PC-9 (cell line): Measurements from ENCODE around the gene TCEA2. TPM values are rescaled to one million over a fixed set of nuclear protein-coding genes. Genes with fewer than 3 reads are reported as not detected.
A peak's percentile ranks its signal among the peaks of the same experiment; 100 is the strongest.

ENCODE experiments used
- BruUV-seq: library from RNA; stranded (reverse); fragments of 400-500 nt; replicated peaks from 2 replicates; lab custom pipeline; 2021; lab: Mats Ljungman, UMichigan
- CTCF ChIA-PET: fragments of 300-600 bp; sonication (Branson Sonifier 250); formaldehyde crosslinking; loops from one replicate; lab custom pipeline; 2022; ENCODE audit warnings: antibody characterized with exemption; lab: Charles Lee
- POLR2A ChIA-PET: fragments of 300-600 bp; sonication (Branson Sonifier 250); formaldehyde crosslinking; loops from one replicate; lab custom pipeline; 2022; ENCODE audit warnings: antibody characterized with exemption; ENCODE audit not compliant: unreplicated experiment; lab: Charles Lee
- DNase-seq, 2 experiments: peaks; one replicate each; pipeline versions ENCODE4 v3.0.0 to v3.0.0-alpha.2; 2015 to 2022; ENCODE audit warnings: mixed read lengths in 1 of 2
- H2AFZ ChIP-seq: fragments of 200-600 bp; sonication (generic); 2 replicates; pipeline ENCODE4 v1.8.1; 2017; ENCODE audit warnings: antibody characterized with exemption
- H3F3A ChIP-seq: fragments of 200-600 bp; sonication (generic); 2 replicates; pipeline ENCODE4 v1.8.1; 2017; ENCODE audit warnings: antibody characterized with exemption, mild to moderate bottlenecking, low read depth; ENCODE audit not compliant: insufficient read depth
- H3K27ac ChIP-seq: fragments of 200-600 bp; sonication (generic); 2 replicates; pipeline ENCODE4 v1.6.1; 2016; ENCODE audit warnings: mixed run types
- H3K27me3 ChIP-seq: fragments of 200-600 bp; sonication (generic); 2 replicates; pipeline ENCODE4 v1.6.1; 2016; ENCODE audit warnings: low read depth, mixed run types; ENCODE audit not compliant: insufficient read depth
- H3K36me3 ChIP-seq: fragments of 200-600 bp; sonication (generic); 2 replicates; pipeline ENCODE4 v1.6.1; 2016; ENCODE audit warnings: low read depth, mixed run types
- H3K4me1 ChIP-seq: fragments of 200-600 bp; sonication (generic); replicated peaks from 2 replicates; pipeline ENCODE4 v1.6.1; 2016; ENCODE audit warnings: mixed run types; ENCODE audit not compliant: insufficient read depth
- H3K4me2 ChIP-seq: fragments of 200-600 bp; sonication (generic); 2 replicates; pipeline ENCODE4 v1.6.1; 2017; ENCODE audit warnings: mixed run types
- H3K4me3 ChIP-seq: fragments of 200-600 bp; sonication (generic); 2 replicates; pipeline ENCODE4 v1.6.1; 2016; ENCODE audit warnings: mixed run types
- H3K79me2 ChIP-seq: fragments of 200-600 bp; sonication (generic); 2 replicates; pipeline ENCODE4 v1.6.1; 2017; ENCODE audit warnings: low read depth, mixed run types
- H3K9me2 ChIP-seq: fragments of 200-600 bp; sonication (generic); 2 replicates; pipeline ENCODE4 v1.8.1; 2017; ENCODE audit warnings: mild to moderate bottlenecking; ENCODE audit not compliant: insufficient read depth
- H3K9me3 ChIP-seq: fragments of 200-600 bp; sonication (generic); 2 replicates; pipeline ENCODE4 v1.8.1; 2016; ENCODE audit warnings: low read depth; ENCODE audit not compliant: insufficient read depth
- H4K20me1 ChIP-seq: fragments of 200-600 bp; sonication (generic); 2 replicates; pipeline ENCODE4 v1.8.1; 2017; ENCODE audit not compliant: insufficient read depth
- CTCF ChIP-seq: fragments of 200-600 bp; sonication (generic); conservative IDR thresholded peaks from 2 replicates; pipeline ENCODE4 v1.6.1; 2017; ENCODE audit warnings: mixed run types, antibody characterized with exemption, mild to moderate bottlenecking, moderate library complexity
- EZH2 ChIP-seq: fragments of 200-600 bp; sonication (generic); IDR thresholded peaks from 2 replicates; pipeline ENCODE4 v1.8.0; 2017; ENCODE audit warnings: antibody characterized with exemption, low read depth
- intact Hi-C: fragments of 100-400 bp; cut with micrococcal nuclease; formaldehyde crosslinking; loops from one replicate; pipeline ENCODE4 v1.10.0; 2022; ENCODE audit not compliant: unreplicated experiment
- total RNA-seq: library from RNA; stranded (reverse); gene quantifications from 2 replicates; pipeline ENCODE4 v1.2.3, GENCODE V29; 2021

TCEA2 gene
- total RNA-seq, 1 experiment from 2014 or later: 100 TPM

GRCh38 chr20:64103871-64104666 is 41.1 kb downstream of the TCEA2 start:
- intact Hi-C loops: no loop called here
- H3K9me2 ChIP-seq: no peaks in the 10 kb centered on the region
- peaks cover 96% of the 10 kb centered on the region for H3K27me3 ChIP-seq
- no peak overlapping the region for H3K27ac ChIP-seq
- ChIA-PET POLR2A (no interaction called here), CTCF (interaction anchor here (0.6 kb wide), 1 partner anchor 537 kb away, joined by 4 read pairs; no protein-coding TSS in a partner anchor)
- no peaks in the 10 kb centered on the region for H3K4me1 ChIP-seq
- H3K4me2 ChIP-seq: no peak overlapping the region
- H3K36me3 ChIP-seq: no peaks in the 10 kb centered on the region
- no peaks in the 10 kb centered on the region for H3K79me2 ChIP-seq
- H4K20me1 ChIP-seq: no peaks in the 10 kb centered on the region; the same call in 1 of the 2 replicates
- no peaks in the 10 kb centered on the region for H3K9me3 ChIP-seq
- no TSS peak for BruUV-seq
- no peak for TF ChIP-seq CTCF
- no peak for TF ChIP-seq EZH2
- DNase-seq: peak in 1 of 2 experiments; percentile 33
- H2AFZ ChIP-seq: no peak overlapping the region
- H3F3A ChIP-seq: no peaks in the 10 kb centered on the region
- H3K4me3 ChIP-seq: no peak overlapping the region

- Histone ChIP-seq H3K4me3 (no peak overlapping the region), H3K36me3 (no peaks in the 10 kb centered on the region), H3F3A (no peaks in the 10 kb centered on the region), H3K79me2 (no peaks in the 10 kb centered on the region), H4K20me1 (no peaks in the 10 kb centered on the region; the same call in 1 of the 2 replicates), H3K9me2 (no peaks in the 10 kb centered on the region), H3K4me1 (no peaks in the 10 kb centered on the region), H3K4me2 (no peak overlapping the region), H3K9me3 (no peaks in the 10 kb centered on the region), H3K27ac (no peak overlapping the region), H3K27me3 (peaks cover 96% of the 10 kb centered on the region), H2AFZ (no peak overlapping the region)
- no peak for TF ChIP-seq EZH2
- TF ChIP-seq CTCF: no peak
- DNase-seq: peak; percentile 1 to 32
- CTCF ChIA-PET: no interaction called here
- no TSS peak for BruUV-seq
- intact Hi-C loops: no loop called here
- POLR2A ChIA-PET: no interaction called here
Measured at GRCh38 chr20:64104667-64105451, 41.9 kb downstream of the TCEA2 start.

GRCh38 chr20:64105846-64106434 is 42.9 kb downstream of the TCEA2 start:
- TF ChIP-seq EZH2 (no peak), CTCF (no peak)
- no peaks in the 10 kb centered on the region for H3K9me3 ChIP-seq
- no peak overlapping the region for H3K27ac ChIP-seq
- H3K4me1 ChIP-seq: no peaks in the 10 kb centered on the region
- CTCF ChIA-PET: no interaction called here
- H3K9me2 ChIP-seq: no peaks in the 10 kb centered on the region
- no peak overlapping the region for H2AFZ ChIP-seq
- DNase-seq: peak in 1 of 2 experiments; percentile 32
- no peaks in the 10 kb centered on the region for H3K36me3 ChIP-seq
- no peaks in the 10 kb centered on the region for H3F3A ChIP-seq
- no peaks in the 10 kb centered on the region; the same call in 1 of the 2 replicates for H4K20me1 ChIP-seq
- POLR2A ChIA-PET: interaction anchor here (0.6 kb wide), 1 partner anchor 28 kb away, joined by 4 read pairs; no protein-coding TSS in a partner anchor
- intact Hi-C loops: no loop called here
- no peak overlapping the region for H3K4me2 ChIP-seq
- no peak overlapping the region for H3K4me3 ChIP-seq
- H3K79me2 ChIP-seq: no peaks in the 10 kb centered on the region
- no TSS peak for BruUV-seq
- peaks cover 96% of the 10 kb centered on the region for H3K27me3 ChIP-seq
